Duodenal mucosa (tissue), 2 donors: Measurements from ENCODE around the gene MME.

Source experiments
- H3K27ac ChIP-seq: one replicate; pipeline ENCODE4 v1.7.0; 2013; ENCODE audit warnings: low read depth, low read length
- H3K27me3 ChIP-seq, 2 donors: one replicate each; pipeline ENCODE4 v1.7.0; 2013; ENCODE audit warnings: low read length in 2 of 2, control low read depth in 1 of 2; ENCODE audit not compliant: insufficient read depth in 2 of 2, control insufficient read depth in 1 of 2
- H3K36me3 ChIP-seq, 2 donors: one replicate each; pipeline ENCODE4 v1.7.0; 2013; ENCODE audit warnings: low read length in 2 of 2, control low read depth in 1 of 2; ENCODE audit not compliant: insufficient read depth in 2 of 2, control insufficient read depth in 1 of 2
- H3K4me1 ChIP-seq, 2 donors: one replicate each; pipeline ENCODE4 v1.7.0; 2013; ENCODE audit warnings: low read length in 2 of 2, control low read depth in 1 of 2; ENCODE audit not compliant: insufficient read depth in 2 of 2, control insufficient read depth in 1 of 2
- H3K4me3 ChIP-seq, 2 donors: one replicate each; pipeline ENCODE4 v1.7.0; 2013; ENCODE audit warnings: low read length in 2 of 2, low read depth in 1 of 2
- H3K9ac ChIP-seq, 2 donors: one replicate each; pipeline ENCODE4 v1.7.0; 2013; ENCODE audit warnings: low read length in 2 of 2, low read depth in 1 of 2
- H3K9me3 ChIP-seq, 2 donors: one replicate each; pipeline ENCODE4 v1.7.0; 2013; ENCODE audit warnings: low read length in 2 of 2, control low read depth in 1 of 2; ENCODE audit not compliant: control insufficient read depth in 1 of 2

MME gene

DNA sequence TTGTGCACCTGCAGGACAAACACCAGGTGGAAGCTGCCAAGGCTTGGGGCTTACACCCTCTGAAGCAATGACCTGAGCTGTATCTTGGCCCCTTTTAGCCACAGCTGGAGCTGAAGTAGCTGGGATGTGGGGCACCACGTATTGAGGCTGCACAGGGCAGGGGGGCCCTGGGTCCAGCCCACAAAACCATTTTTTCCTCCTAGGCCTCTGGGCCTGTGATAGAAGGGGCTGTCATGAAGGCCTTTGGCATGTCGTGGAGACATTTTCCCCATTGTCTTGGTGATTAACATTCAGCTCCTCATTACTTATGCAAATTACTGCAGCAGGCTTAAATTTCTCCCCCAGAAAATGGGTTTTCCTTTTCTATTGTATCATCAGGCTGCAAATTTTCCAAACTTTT lies 27.6 kb upstream of the MME start:
- no peak overlapping the region for H3K27ac ChIP-seq
- no peak overlapping the region for H3K9ac ChIP-seq
- no peak overlapping the region for H3K4me3 ChIP-seq
- no peaks in the 10 kb centered on the region for H3K36me3 ChIP-seq
- H3K4me1 ChIP-seq, result no peaks in the 10 kb centered on the region
- no peaks in the 10 kb centered on the region for H3K27me3 ChIP-seq
- H3K9me3 ChIP-seq, result peaks cover 2 to 15% of the 10 kb centered on the region in 2 donors

DNA sequence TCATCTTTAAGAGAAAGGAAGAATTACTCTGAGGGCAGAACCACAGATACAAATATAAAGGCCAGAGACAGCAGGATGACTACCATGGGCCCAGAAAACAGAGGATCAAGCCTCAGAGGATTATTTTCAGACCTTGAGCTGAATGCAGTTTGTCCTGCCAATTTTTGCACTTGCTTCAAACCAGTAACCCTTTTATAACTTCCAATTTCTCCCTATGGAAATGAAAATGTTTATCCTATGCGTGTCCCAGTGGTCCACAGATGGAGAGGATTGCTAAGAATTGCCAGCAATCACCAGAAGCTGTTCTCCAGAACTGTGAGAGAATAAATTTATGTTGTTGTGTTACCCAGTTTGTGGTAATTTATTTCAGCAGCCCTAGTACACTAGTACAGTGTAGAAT lies 26.4 kb upstream of the MME start:
- no peaks in the 10 kb centered on the region for H3K36me3 ChIP-seq
- H3K27ac ChIP-seq, result no peak overlapping the region
- H3K4me1 ChIP-seq, result no peaks in the 10 kb centered on the region
- no peak overlapping the region for H3K9ac ChIP-seq
- H3K9me3 ChIP-seq, result peaks cover 2 to 15% of the 10 kb centered on the region in 2 donors
- no peaks in the 10 kb centered on the region for H3K27me3 ChIP-seq
- no peak overlapping the region for H3K4me3 ChIP-seq

DNA sequence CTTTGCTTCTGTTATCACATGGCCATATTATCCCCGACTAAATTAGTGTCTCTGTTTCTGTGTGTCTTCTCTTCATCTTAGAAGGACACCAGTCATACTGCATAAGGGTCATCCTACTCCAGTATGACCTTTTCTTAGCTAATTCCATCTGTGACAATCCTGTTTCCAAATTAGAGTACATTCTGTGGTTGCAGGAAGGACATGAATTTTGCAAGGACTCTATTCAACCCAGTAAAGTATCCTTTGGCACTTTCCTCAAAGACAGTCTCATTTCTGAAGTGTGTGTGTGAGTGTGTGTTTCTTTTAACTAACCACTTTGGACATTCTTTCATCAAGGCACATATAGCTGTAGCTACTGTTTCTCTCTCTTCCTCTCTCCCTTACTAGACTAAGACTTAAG lies 15.2 kb upstream of the MME start:
- no peaks in the 10 kb centered on the region for H3K9me3 ChIP-seq
- no peak overlapping the region for H3K4me3 ChIP-seq
- no peak overlapping the region for H3K9ac ChIP-seq
- no peaks in the 10 kb centered on the region for H3K4me1 ChIP-seq
- no peaks in the 10 kb centered on the region for H3K27me3 ChIP-seq
- H3K27ac ChIP-seq, result no peak overlapping the region
- no peaks in the 10 kb centered on the region for H3K36me3 ChIP-seq

DNA sequence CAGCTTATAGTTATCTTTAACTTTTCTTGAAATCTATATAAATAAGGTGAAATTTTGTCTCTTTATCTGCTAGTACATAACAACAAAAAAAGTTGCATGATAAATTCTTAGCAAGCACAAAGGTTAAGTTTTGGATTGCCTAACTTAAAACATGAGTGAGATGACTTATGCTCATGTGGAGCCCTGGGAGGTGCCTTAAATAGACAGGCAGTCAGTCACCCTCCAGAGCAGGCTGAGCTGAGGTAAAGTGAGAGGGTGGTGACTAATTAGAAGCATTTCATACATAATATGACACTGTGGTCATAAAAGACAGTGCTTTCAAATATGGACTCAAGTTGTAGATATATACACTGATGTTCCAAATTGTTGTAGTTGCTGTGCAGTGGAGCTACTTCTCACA lies 14.6 kb upstream of the MME start:
- Histone ChIP-seq H3K4me1 (no peaks in the 10 kb centered on the region), H3K4me3 (no peak overlapping the region), H3K27ac (no peak overlapping the region), H3K9me3 (no peaks in the 10 kb centered on the region), H3K9ac (no peak overlapping the region), H3K27me3 (no peaks in the 10 kb centered on the region), H3K36me3 (no peaks in the 10 kb centered on the region)

DNA sequence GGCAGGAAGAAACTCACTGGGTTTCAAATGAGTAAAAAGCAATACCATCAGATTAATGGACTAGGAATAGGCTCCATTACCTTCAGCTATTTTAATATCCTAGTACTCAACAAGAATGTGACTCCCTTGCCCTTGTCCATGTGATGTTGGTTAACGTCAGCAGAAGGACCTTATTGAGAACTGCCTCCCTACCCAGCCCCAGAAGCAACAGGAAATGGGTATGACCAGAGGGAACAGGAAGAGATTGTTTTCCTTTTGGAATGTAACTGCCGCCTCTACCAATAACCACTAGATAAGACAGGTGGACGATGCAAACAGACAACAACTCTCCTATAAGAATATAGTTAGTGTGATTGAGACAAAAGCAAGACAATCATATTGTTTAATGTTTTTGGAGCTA lies 10.4 kb upstream of the MME start:
- Histone ChIP-seq H3K27me3 (no peaks in the 10 kb centered on the region), H3K27ac (no peak overlapping the region), H3K9ac (no peak overlapping the region), H3K36me3 (no peaks in the 10 kb centered on the region), H3K4me3 (no peak overlapping the region), H3K4me1 (no peaks in the 10 kb centered on the region), H3K9me3 (no peaks in the 10 kb centered on the region)

DNA sequence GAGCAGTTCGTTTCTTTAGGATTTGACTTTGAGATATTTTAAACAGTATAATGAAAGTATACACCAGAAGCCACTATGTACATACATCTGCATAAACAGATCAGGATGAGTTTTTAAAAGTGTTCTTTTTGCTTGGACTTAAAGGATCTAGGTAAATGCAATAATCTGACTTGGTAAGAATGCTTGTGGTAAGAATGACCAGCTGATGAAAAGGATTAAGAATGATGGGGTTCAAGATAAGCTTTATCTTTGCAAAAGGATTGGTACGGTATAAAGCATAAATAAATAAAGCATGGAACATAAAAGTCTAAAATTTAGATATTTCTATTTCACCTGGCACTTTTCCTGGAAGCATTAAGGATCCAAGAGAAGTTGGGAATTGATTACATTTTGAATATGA lies 9.8 kb upstream of the MME start:
- H3K4me1 ChIP-seq, result no peaks in the 10 kb centered on the region
- no peak overlapping the region for H3K4me3 ChIP-seq
- no peaks in the 10 kb centered on the region for H3K9me3 ChIP-seq
- H3K36me3 ChIP-seq, result no peaks in the 10 kb centered on the region
- H3K9ac ChIP-seq, result no peak overlapping the region
- H3K27ac ChIP-seq, result no peak overlapping the region
- H3K27me3 ChIP-seq, result no peaks in the 10 kb centered on the region

DNA sequence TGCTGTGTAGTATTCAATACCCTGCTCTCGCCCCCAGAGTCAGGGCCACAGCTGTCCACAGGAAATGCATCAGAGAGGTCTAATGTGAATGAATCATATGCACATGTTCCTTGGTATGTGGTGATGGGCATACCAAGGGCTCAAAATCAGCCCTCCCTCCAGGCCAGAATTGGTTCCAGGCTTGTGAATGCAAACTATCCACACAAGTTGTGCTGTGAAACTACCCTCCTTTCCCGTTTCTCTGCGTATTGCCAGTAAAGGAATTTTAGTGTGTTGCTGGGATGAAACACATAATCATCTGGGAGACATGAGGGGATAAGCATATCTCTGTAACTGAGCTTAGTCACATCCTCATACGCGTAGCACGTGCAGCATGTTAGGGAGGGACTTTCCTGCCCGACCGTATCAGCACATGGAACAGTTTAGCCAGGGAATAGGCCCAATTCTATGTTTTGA lies 9.2 kb upstream of the MME start:
- H3K9ac ChIP-seq, result no peak overlapping the region
- no peaks in the 10 kb centered on the region for H3K9me3 ChIP-seq
- no peaks in the 10 kb centered on the region for H3K27me3 ChIP-seq
- no peak overlapping the region for H3K27ac ChIP-seq
- H3K4me1 ChIP-seq, result no peaks in the 10 kb centered on the region
- no peaks in the 10 kb centered on the region for H3K36me3 ChIP-seq
- no peak overlapping the region for H3K4me3 ChIP-seq

DNA sequence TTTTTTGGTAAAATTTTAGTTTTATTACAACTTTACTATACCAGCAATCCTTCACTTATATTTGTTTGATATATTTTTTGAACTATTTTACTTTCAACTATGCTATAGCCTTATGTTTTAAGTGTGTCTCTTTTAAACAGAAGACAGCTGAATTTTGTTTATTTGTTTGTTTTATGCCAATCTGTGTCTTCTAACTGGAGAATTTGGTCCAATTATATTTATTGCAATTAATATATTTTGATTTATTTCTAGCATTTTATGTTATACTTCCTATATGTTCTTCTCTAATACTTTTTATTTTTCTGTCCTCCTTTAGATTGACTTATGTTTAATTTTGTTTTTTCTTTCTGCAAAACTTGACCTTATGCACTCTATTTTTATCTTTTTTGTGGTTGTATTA lies 4.9 kb upstream of the MME start:
- H3K4me3 ChIP-seq, result no peak overlapping the region
- H3K9ac ChIP-seq, result no peak overlapping the region
- no peaks in the 10 kb centered on the region for H3K36me3 ChIP-seq
- no peaks in the 10 kb centered on the region for H3K9me3 ChIP-seq
- H3K4me1 ChIP-seq, result no peaks in the 10 kb centered on the region
- peaks cover 0 to 8% of the 10 kb centered on the region in 2 donors for H3K27me3 ChIP-seq
- no peak overlapping the region for H3K27ac ChIP-seq

DNA sequence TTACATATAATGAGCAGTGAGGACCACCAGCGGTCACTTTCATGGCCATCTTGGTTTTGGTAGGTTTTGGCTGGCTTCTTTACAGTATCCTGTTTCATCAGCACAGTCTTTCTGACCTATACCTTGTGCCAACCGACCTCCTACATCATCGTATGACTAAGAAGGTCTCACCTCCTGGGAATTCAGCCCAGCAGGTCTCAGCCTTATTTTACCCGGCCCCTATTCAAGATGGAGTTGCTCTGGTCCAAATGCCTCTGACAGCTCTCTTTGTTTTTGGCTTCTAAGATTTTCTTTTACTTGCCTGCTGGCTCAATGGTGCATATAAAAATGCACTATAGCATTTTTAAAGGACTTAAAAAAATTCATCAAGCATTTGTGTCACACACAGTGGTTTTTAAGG lies 3.2 kb upstream of the MME start:
- H3K4me3 ChIP-seq, result no peak overlapping the region
- no peaks in the 10 kb centered on the region for H3K9me3 ChIP-seq
- H3K9ac ChIP-seq, result no peak overlapping the region
- H3K36me3 ChIP-seq, result no peaks in the 10 kb centered on the region
- no peak overlapping the region for H3K27ac ChIP-seq
- no peaks in the 10 kb centered on the region for H3K4me1 ChIP-seq
- peaks cover 0 to 8% of the 10 kb centered on the region in 2 donors for H3K27me3 ChIP-seq

DNA sequence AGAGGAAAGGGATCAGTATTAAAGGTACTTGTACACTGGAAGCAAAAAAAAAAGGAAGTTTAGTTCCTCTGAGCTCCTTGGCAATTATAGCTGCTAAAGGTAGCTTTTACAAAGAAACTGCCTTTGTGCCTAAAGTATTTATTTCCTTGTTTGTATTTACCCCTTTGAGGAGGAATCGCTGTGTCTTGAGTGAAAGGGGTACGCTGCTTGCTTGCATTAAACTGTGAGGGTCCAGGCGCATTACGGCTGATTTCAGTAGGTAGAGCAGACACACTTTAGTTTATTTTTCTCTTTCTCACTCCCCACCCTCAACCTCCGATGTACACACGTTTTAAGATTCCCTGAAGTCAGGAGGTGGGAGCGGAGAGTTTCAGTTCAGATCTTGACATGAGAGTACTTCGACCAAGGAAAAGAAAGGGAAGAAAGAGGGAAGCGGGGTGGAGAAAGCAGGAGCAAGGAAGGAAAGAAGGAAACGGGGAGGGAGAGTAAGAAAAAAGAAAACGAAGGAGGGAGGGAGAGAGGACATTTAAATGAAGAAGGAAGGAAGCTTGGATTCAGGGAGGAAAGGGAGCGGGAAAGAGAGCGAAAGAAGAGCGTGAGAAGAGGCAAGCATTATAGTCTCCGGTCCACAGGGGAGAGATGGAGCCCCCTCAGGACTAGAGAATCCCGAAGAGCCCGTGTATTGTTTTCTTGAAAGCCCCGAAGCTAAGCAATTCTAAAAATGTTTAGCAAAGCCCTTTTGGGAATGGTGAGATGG lies 1.2 kb upstream of the MME start:
- H3K4me1 ChIP-seq, result no peaks in the 10 kb centered on the region
- H3K27ac ChIP-seq, result no peak overlapping the region
- no peaks in the 10 kb centered on the region for H3K9me3 ChIP-seq
- peaks cover 0 to 8% of the 10 kb centered on the region in 2 donors for H3K27me3 ChIP-seq
- H3K4me3 ChIP-seq, result peak overlapping the region; percentile 71 to 75
- H3K36me3 ChIP-seq, result no peaks in the 10 kb centered on the region
- H3K9ac ChIP-seq, result peak overlapping the region; percentile 6 to 49

DNA sequence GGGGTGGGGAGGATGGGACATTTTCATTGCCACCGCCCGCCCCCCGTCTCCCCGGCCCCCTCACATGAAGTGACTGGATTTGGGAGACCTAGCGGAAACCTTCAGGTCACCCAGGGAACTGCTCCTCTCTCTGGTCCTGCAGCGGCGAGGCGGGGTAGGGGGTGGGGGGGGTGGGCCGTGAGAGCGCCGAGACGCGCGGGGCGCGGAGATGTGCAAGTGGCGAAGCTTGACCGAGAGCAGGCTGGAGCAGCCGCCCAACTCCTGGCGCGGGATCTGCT lies 712 bp upstream of the MME start:
- peak overlapping the region; percentile 71 to 75 for H3K4me3 ChIP-seq
- H3K4me1 ChIP-seq, result peaks cover 0 to 3% of the 10 kb centered on the region in 2 donors
- no peak overlapping the region for H3K27ac ChIP-seq
- H3K27me3 ChIP-seq, result peaks cover 0 to 8% of the 10 kb centered on the region in 2 donors
- no peak overlapping the region for H3K9ac ChIP-seq
- H3K36me3 ChIP-seq, result no peaks in the 10 kb centered on the region
- H3K9me3 ChIP-seq, result no peaks in the 10 kb centered on the region
